WTC11 (cell line): ENCODE data around the gene YPEL1. TPM values are rescaled to one million over a fixed set of nuclear protein-coding genes. Genes with fewer than 3 reads are reported as not detected.

Experiments used
- ATAC-seq: fragments of 200-7000 bp; cut with Tn5 transposase; 2 replicates; pipeline ENCODE4 v1.10.0; 2021; ENCODE audit warnings: mild to moderate bottlenecking, moderate library complexity
- CTCF ChIA-PET: fragments of 300-600 bp; sonication (Branson Sonifier 250); formaldehyde crosslinking; loops from one replicate; lab custom pipeline; 2021; ENCODE audit warnings: antibody characterized with exemption; lab: Charles Lee
- POLR2A ChIA-PET: fragments of 350-600 bp; sonication (Branson Sonifier 250); formaldehyde crosslinking; loops from one replicate; lab custom pipeline; 2021; ENCODE audit warnings: antibody characterized with exemption; lab: Charles Lee
- DNase-seq: peaks from one replicate; pipeline ENCODE4 v3.0.0; 2021; ENCODE audit warnings: low spot score
- H3K27ac Mint-ChIP-seq: 2 replicates; pipeline ENCODE4 v1.8.0; 2021; ENCODE audit warnings: mixed read lengths
- H3K27me3 Mint-ChIP-seq: 2 replicates; pipeline ENCODE4 v1.8.0; 2021; ENCODE audit warnings: low read depth, mild to moderate bottlenecking, moderate library complexity, mixed read lengths
- H3K36me3 Mint-ChIP-seq: 2 replicates; pipeline ENCODE4 v1.8.0; 2021; ENCODE audit warnings: mixed read lengths
- H3K4me1 Mint-ChIP-seq: 2 replicates; pipeline ENCODE4 v1.8.0; 2022; ENCODE audit warnings: mixed read lengths
- H3K4me3 Mint-ChIP-seq: 2 replicates; pipeline ENCODE4 v1.8.0; 2021; ENCODE audit warnings: mild to moderate bottlenecking, moderate library complexity, mixed read lengths
- H3K9me3 Mint-ChIP-seq: 2 replicates; pipeline ENCODE4 v1.8.0; 2021; ENCODE audit warnings: mixed read lengths
- ETV6 ChIP-seq: sonication (generic); formaldehyde crosslinking; IDR thresholded peaks from 2 replicates; pipeline ENCODE4 v1.8.1; 2022; ENCODE audit warnings: mild to moderate bottlenecking, missing genetic modification reagents
- FOXJ3 ChIP-seq: sonication (generic); formaldehyde crosslinking; IDR thresholded peaks from 2 replicates; pipeline ENCODE4 v1.9.0; 2021; ENCODE audit warnings: missing genetic modification reagents, mild to moderate bottlenecking, borderline replicate concordance
- FOXK1 ChIP-seq: sonication (generic); formaldehyde crosslinking; IDR thresholded peaks from 2 replicates; pipeline ENCODE4 v1.8.0; 2022; ENCODE audit warnings: mild to moderate bottlenecking, moderate library complexity, missing genetic modification reagents
- GABPB1 ChIP-seq: sonication (generic); formaldehyde crosslinking; IDR thresholded peaks from 2 replicates; pipeline ENCODE4 v1.8.1; 2023; ENCODE audit warnings: mild to moderate bottlenecking, missing genetic modification reagents
- HMGA2 ChIP-seq: fragments of 250-450 bp; sonication (Bioruptor Pico); IDR thresholded peaks from 2 replicates; pipeline ENCODE4 v1.4.0; 2021; ENCODE audit warnings: mild to moderate bottlenecking, moderate library complexity
- MXD4 ChIP-seq: fragments of 250-450 bp; sonication (Bioruptor Pico); IDR thresholded peaks from 2 replicates; pipeline ENCODE4 v1.8.0; 2021; ENCODE audit warnings: mild to moderate bottlenecking, moderate library complexity, borderline replicate concordance
- ZBTB21 ChIP-seq: sonication (generic); formaldehyde crosslinking; IDR thresholded peaks from 2 replicates; pipeline ENCODE4 v1.8.1; 2023; ENCODE audit warnings: mild to moderate bottlenecking, missing genetic modification reagents, borderline replicate concordance
- ZNF138 ChIP-seq: sonication (generic); formaldehyde crosslinking; conservative IDR thresholded peaks from 2 replicates; pipeline ENCODE4 v1.8.1; 2022; ENCODE audit warnings: mild to moderate bottlenecking, moderate library complexity, missing genetic modification reagents
- ZNF232 ChIP-seq: sonication (generic); formaldehyde crosslinking; IDR thresholded peaks from 2 replicates; pipeline ENCODE4 v1.8.0; 2022; ENCODE audit warnings: mild to moderate bottlenecking, missing genetic modification reagents
- ZNF317 ChIP-seq: sonication (generic); formaldehyde crosslinking; IDR thresholded peaks from 2 replicates; pipeline ENCODE4 v1.8.1; 2023; ENCODE audit warnings: low read depth, mild to moderate bottlenecking, moderate library complexity, missing genetic modification reagents, borderline replicate concordance
- ZNF396 ChIP-seq: fragments of 250-450 bp; sonication (Bioruptor Pico); IDR thresholded peaks from 2 replicates; pipeline ENCODE4 v1.8.0; 2021; ENCODE audit warnings: mild to moderate bottlenecking, moderate library complexity, borderline replicate concordance
- total RNA-seq: library from RNA; stranded (reverse); gene quantifications from 3 replicates; pipeline ENCODE4 v1.2.3, GENCODE V29; 2021
- TF ChIP-seq, protein P1 (sequence below): sonication (generic); formaldehyde crosslinking; IDR thresholded peaks from 2 replicates; pipeline ENCODE4 v1.8.0; 2022; ENCODE audit warnings: mild to moderate bottlenecking, missing genetic modification reagents
- TF ChIP-seq, protein P2 (sequence below): fragments of 250-450 bp; sonication (Bioruptor Pico); IDR thresholded peaks from 2 replicates; pipeline ENCODE4 v1.9.0; 2021; ENCODE audit warnings: mild to moderate bottlenecking
- TF ChIP-seq, protein P3 (sequence below): fragments of 250-450 bp; sonication (Bioruptor Pico); IDR thresholded peaks from 2 replicates; pipeline ENCODE4 v1.8.0; 2021; ENCODE audit warnings: mild to moderate bottlenecking
- TF ChIP-seq, protein P4 (sequence below): sonication (generic); formaldehyde crosslinking; IDR thresholded peaks from 2 replicates; pipeline ENCODE4 v1.8.1; 2022; ENCODE audit warnings: missing genetic modification reagents, borderline replicate concordance
- TF ChIP-seq, protein P5 (sequence below): sonication (generic); formaldehyde crosslinking; IDR thresholded peaks from 2 replicates; pipeline ENCODE4 v1.8.1; 2023; ENCODE audit warnings: mild to moderate bottlenecking, moderate library complexity, missing genetic modification reagents
- TF ChIP-seq, protein P6 (sequence below): fragments of 250-450 bp; sonication (Bioruptor Pico); IDR thresholded peaks from 2 replicates; pipeline ENCODE4 v2.1.2; 2022; ENCODE audit warnings: mild to moderate bottlenecking, moderate library complexity
- TF ChIP-seq, protein P7 (sequence below): fragments of 250-450 bp; sonication (Bioruptor Pico); IDR thresholded peaks from 2 replicates; pipeline ENCODE4 v1.9.0; 2021; ENCODE audit warnings: mild to moderate bottlenecking
- TF ChIP-seq, protein P8 (sequence below): sonication (generic); formaldehyde crosslinking; conservative IDR thresholded peaks from 2 replicates; pipeline ENCODE4 v1.8.1; 2022; ENCODE audit warnings: mild to moderate bottlenecking, missing genetic modification reagents

The YPEL1 gene
- total RNA-seq, 1 experiment from 2014 or later: 7.7 TPM

DNA sequence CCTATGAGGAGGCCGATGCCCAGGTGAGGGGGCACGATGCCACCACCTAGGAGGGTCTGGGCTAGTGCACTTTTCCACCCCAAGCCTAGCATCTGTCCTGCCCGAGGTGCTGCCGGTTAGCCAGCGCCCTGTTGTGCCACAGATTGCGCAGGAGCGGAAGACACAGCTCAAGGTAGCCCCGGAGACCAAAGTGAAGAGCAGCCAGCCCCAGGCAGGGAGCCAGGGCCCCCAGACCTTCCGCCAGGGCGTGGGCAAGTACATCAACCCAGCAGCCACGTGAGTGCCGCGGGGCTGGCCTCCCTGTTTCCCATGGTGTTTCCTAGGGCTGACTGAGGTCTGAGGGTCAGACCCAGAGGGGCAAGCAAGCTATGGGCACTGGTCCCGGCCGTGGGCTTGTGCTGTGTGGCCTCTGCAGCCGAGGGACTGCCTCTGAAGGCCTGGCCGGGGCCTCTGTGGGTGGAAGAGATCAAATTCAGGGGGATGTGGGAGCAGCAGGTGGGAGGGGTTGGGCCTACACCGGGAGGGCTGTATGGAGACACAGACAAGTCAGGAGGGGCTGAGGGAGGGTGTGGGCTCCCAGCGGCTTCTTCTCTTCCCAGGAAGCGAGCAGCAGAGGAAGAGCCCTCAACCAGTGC lies 40.7 kb downstream of the YPEL1 start (continued):
- TF ChIP-seq, protein P1, sequence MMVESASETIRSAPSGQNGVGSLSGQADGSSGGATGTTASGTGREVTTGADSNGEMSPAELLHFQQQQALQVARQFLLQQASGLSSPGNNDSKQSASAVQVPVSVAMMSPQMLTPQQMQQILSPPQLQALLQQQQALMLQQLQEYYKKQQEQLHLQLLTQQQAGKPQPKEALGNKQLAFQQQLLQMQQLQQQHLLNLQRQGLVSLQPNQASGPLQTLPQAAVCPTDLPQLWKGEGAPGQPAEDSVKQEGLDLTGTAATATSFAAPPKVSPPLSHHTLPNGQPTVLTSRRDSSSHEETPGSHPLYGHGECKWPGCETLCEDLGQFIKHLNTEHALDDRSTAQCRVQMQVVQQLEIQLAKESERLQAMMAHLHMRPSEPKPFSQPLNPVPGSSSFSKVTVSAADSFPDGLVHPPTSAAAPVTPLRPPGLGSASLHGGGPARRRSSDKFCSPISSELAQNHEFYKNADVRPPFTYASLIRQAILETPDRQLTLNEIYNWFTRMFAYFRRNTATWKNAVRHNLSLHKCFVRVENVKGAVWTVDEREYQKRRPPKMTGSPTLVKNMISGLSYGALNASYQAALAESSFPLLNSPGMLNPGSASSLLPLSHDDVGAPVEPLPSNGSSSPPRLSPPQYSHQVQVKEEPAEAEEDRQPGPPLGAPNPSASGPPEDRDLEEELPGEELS: no peak
- TF ChIP-seq, all 79 proteins: peak for 0

DNA sequence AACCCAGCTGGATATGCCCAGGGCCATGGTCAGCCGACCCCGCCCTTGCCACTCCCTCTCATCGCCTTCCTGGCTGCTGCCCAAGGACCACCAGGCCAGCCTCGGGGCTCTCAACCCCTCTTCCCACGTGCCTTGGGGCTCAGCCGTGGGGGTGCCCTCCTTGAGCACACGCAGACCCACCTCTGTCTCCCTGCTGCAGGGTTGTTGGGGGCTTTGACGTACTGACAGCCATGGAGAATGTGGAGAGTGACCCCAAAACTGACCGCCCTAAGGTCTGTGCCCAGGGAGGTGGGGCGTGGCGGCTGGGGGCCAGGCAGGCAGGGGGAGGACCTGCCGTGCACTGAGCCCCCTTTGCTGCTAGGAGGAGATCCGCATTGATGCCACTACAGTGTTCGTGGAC lies 41.2 kb downstream of the YPEL1 start:
- no peak overlapping the region for H3K4me3 Mint-ChIP-seq
- ChIA-PET CTCF (interaction anchor here (0.6 to 2.2 kb wide), 2 partner anchors 243 to 259 kb away, joined by 3 to 5 read pairs; no protein-coding TSS in a partner anchor), POLR2A (no interaction called here)
- no peaks in the 10 kb centered on the region for H3K4me1 Mint-ChIP-seq
- no peak overlapping the region for H3K27ac Mint-ChIP-seq
- ATAC-seq: no peak
- DNase-seq: no peak
- no peaks in the 10 kb centered on the region for H3K27me3 Mint-ChIP-seq
- H3K9me3 Mint-ChIP-seq: no peaks in the 10 kb centered on the region
- peaks cover 17% of the 10 kb centered on the region for H3K36me3 Mint-ChIP-seq
- TF ChIP-seq, protein P2, sequence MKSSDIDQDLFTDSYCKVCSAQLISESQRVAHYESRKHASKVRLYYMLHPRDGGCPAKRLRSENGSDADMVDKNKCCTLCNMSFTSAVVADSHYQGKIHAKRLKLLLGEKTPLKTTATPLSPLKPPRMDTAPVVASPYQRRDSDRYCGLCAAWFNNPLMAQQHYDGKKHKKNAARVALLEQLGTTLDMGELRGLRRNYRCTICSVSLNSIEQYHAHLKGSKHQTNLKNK (CRISPR knock-in tag): no peak
- TF ChIP-seq, protein P3, sequence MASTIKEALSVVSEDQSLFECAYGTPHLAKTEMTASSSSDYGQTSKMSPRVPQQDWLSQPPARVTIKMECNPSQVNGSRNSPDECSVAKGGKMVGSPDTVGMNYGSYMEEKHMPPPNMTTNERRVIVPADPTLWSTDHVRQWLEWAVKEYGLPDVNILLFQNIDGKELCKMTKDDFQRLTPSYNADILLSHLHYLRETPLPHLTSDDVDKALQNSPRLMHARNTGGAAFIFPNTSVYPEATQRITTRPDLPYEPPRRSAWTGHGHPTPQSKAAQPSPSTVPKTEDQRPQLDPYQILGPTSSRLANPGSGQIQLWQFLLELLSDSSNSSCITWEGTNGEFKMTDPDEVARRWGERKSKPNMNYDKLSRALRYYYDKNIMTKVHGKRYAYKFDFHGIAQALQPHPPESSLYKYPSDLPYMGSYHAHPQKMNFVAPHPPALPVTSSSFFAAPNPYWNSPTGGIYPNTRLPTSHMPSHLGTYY: no peak
- no peak for TF ChIP-seq ZNF138 (CRISPR knock-in tag)
- TF ChIP-seq, protein P4, sequence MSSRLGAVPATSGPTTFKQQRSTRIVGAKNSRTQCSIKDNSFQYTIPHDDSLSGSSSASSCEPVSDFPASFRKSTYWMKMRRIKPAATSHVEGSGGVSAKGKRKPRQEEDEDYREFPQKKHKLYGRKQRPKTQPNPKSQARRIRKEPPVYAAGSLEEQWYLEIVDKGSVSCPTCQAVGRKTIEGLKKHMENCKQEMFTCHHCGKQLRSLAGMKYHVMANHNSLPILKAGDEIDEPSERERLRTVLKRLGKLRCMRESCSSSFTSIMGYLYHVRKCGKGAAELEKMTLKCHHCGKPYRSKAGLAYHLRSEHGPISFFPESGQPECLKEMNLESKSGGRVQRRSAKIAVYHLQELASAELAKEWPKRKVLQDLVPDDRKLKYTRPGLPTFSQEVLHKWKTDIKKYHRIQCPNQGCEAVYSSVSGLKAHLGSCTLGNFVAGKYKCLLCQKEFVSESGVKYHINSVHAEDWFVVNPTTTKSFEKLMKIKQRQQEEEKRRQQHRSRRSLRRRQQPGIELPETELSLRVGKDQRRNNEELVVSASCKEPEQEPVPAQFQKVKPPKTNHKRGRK (CRISPR knock-in tag): no peak
- TF ChIP-seq ZBTB21: no peak
- TF ChIP-seq ETV6 (CRISPR knock-in tag): no peak
- TF ChIP-seq ZNF396: no peak
- TF ChIP-seq, protein P5, sequence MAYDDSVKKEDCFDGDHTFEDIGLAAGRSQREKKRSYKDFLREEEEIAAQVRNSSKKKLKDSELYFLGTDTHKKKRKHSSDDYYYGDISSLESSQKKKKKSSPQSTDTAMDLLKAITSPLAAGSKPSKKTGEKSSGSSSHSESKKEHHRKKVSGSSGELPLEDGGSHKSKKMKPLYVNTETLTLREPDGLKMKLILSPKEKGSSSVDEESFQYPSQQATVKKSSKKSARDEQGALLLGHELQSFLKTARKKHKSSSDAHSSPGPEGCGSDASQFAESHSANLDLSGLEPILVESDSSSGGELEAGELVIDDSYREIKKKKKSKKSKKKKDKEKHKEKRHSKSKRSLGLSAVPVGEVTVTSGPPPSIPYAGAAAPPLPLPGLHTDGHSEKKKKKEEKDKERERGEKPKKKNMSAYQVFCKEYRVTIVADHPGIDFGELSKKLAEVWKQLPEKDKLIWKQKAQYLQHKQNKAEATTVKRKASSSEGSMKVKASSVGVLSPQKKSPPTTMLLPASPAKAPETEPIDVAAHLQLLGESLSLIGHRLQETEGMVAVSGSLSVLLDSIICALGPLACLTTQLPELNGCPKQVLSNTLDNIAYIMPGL (CRISPR knock-in tag): no peak
- TF ChIP-seq, protein P6, sequence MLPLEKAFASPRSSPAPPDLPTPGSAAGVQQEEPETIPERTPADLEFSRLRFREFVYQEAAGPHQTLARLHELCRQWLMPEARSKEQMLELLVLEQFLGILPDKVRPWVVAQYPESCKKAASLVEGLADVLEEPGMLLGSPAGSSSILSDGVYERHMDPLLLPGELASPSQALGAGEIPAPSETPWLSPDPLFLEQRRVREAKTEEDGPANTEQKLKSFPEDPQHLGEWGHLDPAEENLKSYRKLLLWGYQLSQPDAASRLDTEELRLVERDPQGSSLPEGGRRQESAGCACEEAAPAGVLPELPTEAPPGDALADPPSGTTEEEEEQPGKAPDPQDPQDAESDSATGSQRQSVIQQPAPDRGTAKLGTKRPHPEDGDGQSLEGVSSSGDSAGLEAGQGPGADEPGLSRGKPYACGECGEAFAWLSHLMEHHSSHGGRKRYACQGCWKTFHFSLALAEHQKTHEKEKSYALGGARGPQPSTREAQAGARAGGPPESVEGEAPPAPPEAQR (CRISPR knock-in tag): no peak
- TF ChIP-seq MXD4 (CRISPR knock-in tag): no peak
- TF ChIP-seq, protein P7, sequence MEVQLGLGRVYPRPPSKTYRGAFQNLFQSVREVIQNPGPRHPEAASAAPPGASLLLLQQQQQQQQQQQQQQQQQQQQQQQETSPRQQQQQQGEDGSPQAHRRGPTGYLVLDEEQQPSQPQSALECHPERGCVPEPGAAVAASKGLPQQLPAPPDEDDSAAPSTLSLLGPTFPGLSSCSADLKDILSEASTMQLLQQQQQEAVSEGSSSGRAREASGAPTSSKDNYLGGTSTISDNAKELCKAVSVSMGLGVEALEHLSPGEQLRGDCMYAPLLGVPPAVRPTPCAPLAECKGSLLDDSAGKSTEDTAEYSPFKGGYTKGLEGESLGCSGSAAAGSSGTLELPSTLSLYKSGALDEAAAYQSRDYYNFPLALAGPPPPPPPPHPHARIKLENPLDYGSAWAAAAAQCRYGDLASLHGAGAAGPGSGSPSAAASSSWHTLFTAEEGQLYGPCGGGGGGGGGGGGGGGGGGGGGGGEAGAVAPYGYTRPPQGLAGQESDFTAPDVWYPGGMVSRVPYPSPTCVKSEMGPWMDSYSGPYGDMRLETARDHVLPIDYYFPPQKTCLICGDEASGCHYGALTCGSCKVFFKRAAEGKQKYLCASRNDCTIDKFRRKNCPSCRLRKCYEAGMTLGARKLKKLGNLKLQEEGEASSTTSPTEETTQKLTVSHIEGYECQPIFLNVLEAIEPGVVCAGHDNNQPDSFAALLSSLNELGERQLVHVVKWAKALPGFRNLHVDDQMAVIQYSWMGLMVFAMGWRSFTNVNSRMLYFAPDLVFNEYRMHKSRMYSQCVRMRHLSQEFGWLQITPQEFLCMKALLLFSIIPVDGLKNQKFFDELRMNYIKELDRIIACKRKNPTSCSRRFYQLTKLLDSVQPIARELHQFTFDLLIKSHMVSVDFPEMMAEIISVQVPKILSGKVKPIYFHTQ (CRISPR knock-in tag): no peak
- no peak for TF ChIP-seq GABPB1 (CRISPR knock-in tag)
- no peak for TF ChIP-seq FOXJ3 (CRISPR knock-in tag)
- no peak for TF ChIP-seq FOXK1 (CRISPR knock-in tag)
- no peak for TF ChIP-seq ZNF232
- TF ChIP-seq, protein P8, sequence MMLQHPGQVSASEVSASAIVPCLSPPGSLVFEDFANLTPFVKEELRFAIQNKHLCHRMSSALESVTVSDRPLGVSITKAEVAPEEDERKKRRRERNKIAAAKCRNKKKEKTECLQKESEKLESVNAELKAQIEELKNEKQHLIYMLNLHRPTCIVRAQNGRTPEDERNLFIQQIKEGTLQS (CRISPR knock-in tag): no peak
- no peak for TF ChIP-seq ZNF317 (CRISPR knock-in tag)
- no peak for TF ChIP-seq HMGA2 (CRISPR knock-in tag)
